ENCODE data around the gene ENPP6.

- TF ChIP-seq POLR2A (IDR thresholded peaks at IDR 0.05): no peak
- TF ChIP-seq CTCF (IDR thresholded peaks at IDR 0.05): no peak
- TF ChIP-seq EP300 (IDR thresholded peaks at IDR 0.05): no peak
- TF ChIP-seq POLR2AphosphoS5 (IDR thresholded peaks at IDR 0.05): no peak
These were observed 16.5 kb upstream of the ENPP6 start for GRCh38 chr4:184234155-184234554.

Measured in upper lobe of left lung (tissue), 4 donors.